ENCODE measurements around the gene DICER1.

Gene DICER1

GRCh38 chr14:95198320-95198719 is 41.0 kb upstream of the DICER1 start:
- TF ChIP-seq CTCF (IDR thresholded peaks at IDR 0.05) = no peak
- Histone ChIP-seq H3K4me1 (no peaks in the 10 kb centered on the region), H3K9me3 (no peaks in the 10 kb centered on the region), H3K27ac (no peak overlapping the region), H3K4me3 (no peak overlapping the region), H3K27me3 (no peaks in the 10 kb centered on the region), H3K36me3 (peaks cover 16 to 22% (median 19%) of the 10 kb centered on the region in 3 donors)
- DNase-seq = no peak
- intact Hi-C loops (cut with DNase I; ENCODE audit: low total_unique reads) = no loop called here

GRCh38 chr14:95197551-95197950 is 40.2 kb upstream of the DICER1 start:
- DNase-seq = no peak
- no peak for TF ChIP-seq CTCF (IDR thresholded peaks at IDR 0.05)
- H3K27ac ChIP-seq = no peak overlapping the region
- no peaks in the 10 kb centered on the region for H3K27me3 ChIP-seq
- peaks cover 9 to 15% (median 13%) of the 10 kb centered on the region in 3 donors for H3K36me3 ChIP-seq
- H3K9me3 ChIP-seq = no peaks in the 10 kb centered on the region
- H3K4me1 ChIP-seq = no peaks in the 10 kb centered on the region
- intact Hi-C loops (cut with DNase I; ENCODE audit: low total_unique reads) = no loop called here
- no peak overlapping the region for H3K4me3 ChIP-seq

GRCh38 chr14:95196826-95197545 is 39.7 kb upstream of the DICER1 start:
- intact Hi-C loops (cut with DNase I; ENCODE audit: low total_unique reads) = no loop called here
- Histone ChIP-seq H3K4me1 (no peaks in the 10 kb centered on the region), H3K4me3 (no peak overlapping the region), H3K27me3 (no peaks in the 10 kb centered on the region), H3K9me3 (no peaks in the 10 kb centered on the region), H3K36me3 (peaks cover 4 to 15% (median 8%) of the 10 kb centered on the region in 3 donors), H3K27ac (no peak overlapping the region)
- TF ChIP-seq CTCF (IDR thresholded peaks at IDR 0.05) = no peak
- DNase-seq = no peak

- H3K9me3 ChIP-seq = no peaks in the 10 kb centered on the region
- H3K4me3 ChIP-seq = no peak overlapping the region
- DNase-seq = no peak
- H3K27ac ChIP-seq = no peak overlapping the region
- H3K36me3 ChIP-seq = peaks cover 0 to 22% (median 3%) of the 10 kb centered on the region in 3 donors
- no peak for TF ChIP-seq CTCF (IDR thresholded peaks at IDR 0.05)
- H3K27me3 ChIP-seq = no peaks in the 10 kb centered on the region
- no peaks in the 10 kb centered on the region for H3K4me1 ChIP-seq
- intact Hi-C loops (cut with DNase I; ENCODE audit: low total_unique reads) = no loop called here
These were observed 38.9 kb upstream of the DICER1 start for GRCh38 chr14:95196268-95196667.

- TF ChIP-seq CTCF (IDR thresholded peaks at IDR 0.05) = no peak
- H3K9me3 ChIP-seq = no peaks in the 10 kb centered on the region
- no peaks in the 10 kb centered on the region for H3K4me1 ChIP-seq
- no peaks in the 10 kb centered on the region for H3K27me3 ChIP-seq
- no peak for DNase-seq
- no peak overlapping the region for H3K4me3 ChIP-seq
- intact Hi-C loops (cut with DNase I; ENCODE audit: low total_unique reads) = no loop called here
- peaks cover 0 to 26% (median 7%) of the 10 kb centered on the region in 3 donors for H3K36me3 ChIP-seq
- no peak overlapping the region for H3K27ac ChIP-seq
These were observed 37.7 kb upstream of the DICER1 start for GRCh38 chr14:95195031-95195430.
